Measurements from ENCODE around the gene ORM1.

Gene ORM1

DNA sequence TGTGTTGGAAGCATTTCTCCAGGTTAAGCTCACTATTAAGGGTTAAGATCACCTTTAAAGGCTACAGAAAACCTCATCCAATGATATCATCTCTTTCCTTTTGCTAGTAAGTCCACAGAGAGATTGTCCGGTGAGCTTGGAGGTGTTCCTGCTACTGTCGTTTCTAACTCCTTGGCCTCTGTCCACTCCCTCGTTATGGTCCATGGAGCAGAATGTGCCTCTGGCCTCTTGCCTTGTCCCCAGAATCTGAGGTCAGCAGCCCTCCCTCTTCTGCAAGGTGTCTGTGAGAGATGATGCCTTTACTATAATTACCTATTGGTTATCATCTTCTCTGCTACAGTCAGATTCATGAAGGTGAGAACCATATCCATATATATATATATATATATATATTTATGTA, 21.8 kb downstream of the ORM1 start:
- Mint-ChIP-seq H3K27me3 (no peaks in the 10 kb centered on the region), H3K36me3 (peaks cover 89% of the 10 kb centered on the region), H3K9me3 (no peaks in the 10 kb centered on the region), H3K27ac (peak overlapping the region; percentile 80), H3K4me1 (peaks cover 23% of the 10 kb centered on the region), H3K4me3 (no peak overlapping the region)
- no peak for DNase-seq
- CTCF ChIA-PET: no interaction called here

DNA sequence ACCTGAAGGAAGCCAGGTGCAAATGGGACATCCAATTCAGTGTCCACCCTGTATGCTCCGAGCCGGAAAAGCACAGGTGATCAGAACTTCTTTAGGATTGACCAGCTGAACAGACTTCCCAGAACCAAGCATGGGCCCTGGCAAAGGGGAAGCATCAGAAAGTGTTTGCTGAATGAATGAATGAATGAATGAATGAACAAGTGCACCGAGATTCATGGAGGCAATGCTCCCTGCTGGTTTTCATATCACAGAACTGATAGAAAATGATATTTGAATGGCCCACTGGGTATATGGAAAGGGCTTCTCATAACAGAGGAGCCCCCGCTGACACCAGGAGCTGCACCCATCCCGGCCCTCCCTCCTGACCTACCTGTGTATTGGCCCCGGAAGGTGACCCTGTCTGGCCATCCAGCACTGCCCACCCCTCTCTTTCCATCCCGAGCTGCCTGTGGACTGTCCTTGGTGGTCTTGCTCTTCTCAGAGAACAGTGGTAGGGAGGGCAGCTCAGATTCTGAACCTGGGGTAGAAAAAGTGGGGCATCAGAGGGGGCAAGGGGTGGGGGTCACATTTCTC, 22.7 kb downstream of the ORM1 start:
- peaks cover 91% of the 10 kb centered on the region for H3K36me3 Mint-ChIP-seq
- no peaks in the 10 kb centered on the region for H3K9me3 Mint-ChIP-seq
- peaks cover 32% of the 10 kb centered on the region for H3K4me1 Mint-ChIP-seq
- no peak overlapping the region for H3K27ac Mint-ChIP-seq
- no peak overlapping the region for H3K4me3 Mint-ChIP-seq
- H3K27me3 Mint-ChIP-seq: no peaks in the 10 kb centered on the region
- CTCF ChIA-PET: interaction anchor here (1.1 kb wide), 1 partner anchor 9 kb away, joined by 4 read pairs; no protein-coding TSS in a partner anchor
- no peak for DNase-seq

- no peaks in the 10 kb centered on the region for H3K9me3 Mint-ChIP-seq
- H3K27me3 Mint-ChIP-seq: no peaks in the 10 kb centered on the region
- no peak for DNase-seq
- no peak overlapping the region for H3K4me3 Mint-ChIP-seq
- H3K4me1 Mint-ChIP-seq: peaks cover 38% of the 10 kb centered on the region
- H3K36me3 Mint-ChIP-seq: peaks cover 91% of the 10 kb centered on the region
- H3K27ac Mint-ChIP-seq: peak overlapping the region; percentile 70
- CTCF ChIA-PET: interaction anchor here (1.1 kb wide), 1 partner anchor 10 kb away, joined by 4 read pairs; no protein-coding TSS in a partner anchor
Measured at GRCh38 chr9:114346146-114346545, 23.2 kb downstream of the ORM1 start.

DNA sequence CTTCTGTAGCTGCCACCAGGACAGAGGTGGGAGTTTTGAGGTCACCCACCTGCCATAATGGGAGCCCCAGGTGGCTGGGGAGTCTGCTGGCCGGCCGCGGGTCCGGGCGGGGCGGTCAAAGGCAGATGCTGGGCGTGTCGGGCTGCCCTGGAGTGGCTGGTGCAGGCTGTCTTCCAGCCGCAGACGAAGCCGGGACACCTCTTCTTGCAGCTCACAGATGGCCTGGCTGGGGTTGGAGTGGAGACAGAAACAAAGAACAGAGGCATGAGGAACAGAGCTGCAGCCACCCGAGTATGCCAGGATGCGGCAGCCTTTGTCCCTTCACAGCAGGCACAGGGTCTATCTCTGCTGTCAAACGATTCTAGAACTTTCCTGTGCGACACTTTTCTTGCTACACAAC, 24.8 kb downstream of the ORM1 start:
- H3K4me3 Mint-ChIP-seq: no peak overlapping the region
- peaks cover 43% of the 10 kb centered on the region for H3K4me1 Mint-ChIP-seq
- H3K9me3 Mint-ChIP-seq: no peaks in the 10 kb centered on the region
- peaks cover 88% of the 10 kb centered on the region for H3K36me3 Mint-ChIP-seq
- no peaks in the 10 kb centered on the region for H3K27me3 Mint-ChIP-seq
- no peak for DNase-seq
- CTCF ChIA-PET: interaction anchor here (0.8 to 1.3 kb wide), 2 partner anchors 43 to 1008 kb away, joined by 4 to 5 read pairs; no protein-coding TSS in a partner anchor
- H3K27ac Mint-ChIP-seq: peak overlapping the region; percentile 11

GRCh38 chr9:114348261-114348905, 25.5 kb downstream of the ORM1 start:
- Mint-ChIP-seq H3K36me3 (peaks cover 85% of the 10 kb centered on the region), H3K4me1 (peaks cover 46% of the 10 kb centered on the region), H3K27ac (peak overlapping the region; percentile 83), H3K4me3 (no peak overlapping the region), H3K9me3 (no peaks in the 10 kb centered on the region), H3K27me3 (no peaks in the 10 kb centered on the region)
- CTCF ChIA-PET: interaction anchor here (1.0 to 1.6 kb wide), 4 partner anchors 9 to 42 kb away, joined by 3 to 5 read pairs (median 4); no protein-coding TSS in a partner anchor
- no peak for DNase-seq

GRCh38 chr9:114348906-114349482, 26.1 kb downstream of the ORM1 start:
- no peak overlapping the region for H3K4me3 Mint-ChIP-seq
- peaks cover 44% of the 10 kb centered on the region for H3K4me1 Mint-ChIP-seq
- peak; percentile 69 for DNase-seq
- no peaks in the 10 kb centered on the region for H3K27me3 Mint-ChIP-seq
- no peaks in the 10 kb centered on the region for H3K9me3 Mint-ChIP-seq
- peak overlapping the region; percentile 83 for H3K27ac Mint-ChIP-seq
- peaks cover 83% of the 10 kb centered on the region for H3K36me3 Mint-ChIP-seq
- CTCF ChIA-PET: interaction anchor here (0.8 to 1.6 kb wide), 5 partner anchors 10 to 39 kb away, joined by 3 to 5 read pairs (median 3); partner anchors contain the start of gene AKNA

DNA sequence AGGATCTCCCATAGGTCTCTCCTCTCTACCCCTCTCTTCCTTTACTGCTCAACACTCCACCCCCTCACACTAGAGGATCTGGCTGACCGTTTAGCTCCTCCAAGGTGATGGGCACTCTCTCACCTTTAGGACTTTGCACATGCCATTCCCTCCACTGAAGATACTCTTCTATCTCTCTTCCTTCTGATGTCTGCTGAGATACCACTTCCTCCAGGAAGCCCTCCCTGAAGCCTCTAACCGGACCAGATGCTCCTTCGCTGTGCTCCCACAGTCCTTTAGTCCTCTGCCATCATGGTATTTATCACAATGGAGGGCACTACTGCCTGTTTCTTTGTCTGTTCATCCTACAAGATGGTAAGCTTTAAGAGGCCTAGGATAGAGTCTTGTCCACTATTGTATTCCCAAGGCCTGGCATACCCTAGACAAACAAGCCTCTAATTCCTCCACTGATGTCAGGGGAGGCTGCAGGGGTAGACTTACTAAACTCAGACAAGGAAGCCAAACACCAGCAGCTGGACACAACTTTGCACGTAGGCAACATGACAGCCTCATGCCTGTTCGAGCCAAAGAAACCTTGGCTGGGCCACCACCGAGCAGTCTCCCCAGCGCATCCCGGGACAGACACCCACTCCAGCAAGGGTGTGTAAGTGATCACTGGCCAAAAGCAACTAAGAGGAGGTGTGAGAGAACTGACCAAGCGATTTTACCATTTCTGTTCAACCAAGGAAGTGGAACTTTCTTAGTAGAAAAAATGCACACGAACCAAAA, 27.0 kb downstream of the ORM1 start:
- Mint-ChIP-seq H3K4me3 (no peak overlapping the region), H3K4me1 (peaks cover 44% of the 10 kb centered on the region), H3K27me3 (no peaks in the 10 kb centered on the region), H3K9me3 (no peaks in the 10 kb centered on the region), H3K27ac (peak overlapping the region; percentile 83), H3K36me3 (peaks cover 78% of the 10 kb centered on the region)
- DNase-seq: no peak
- CTCF ChIA-PET: interaction anchor here (0.8 to 1.6 kb wide), 4 partner anchors 15 to 38 kb away, joined by 3 read pairs; partner anchors contain the start of gene AKNA

- DNase-seq: no peak
- H3K9me3 Mint-ChIP-seq: no peaks in the 10 kb centered on the region
- H3K4me1 Mint-ChIP-seq: peaks cover 44% of the 10 kb centered on the region
- H3K27me3 Mint-ChIP-seq: no peaks in the 10 kb centered on the region
- CTCF ChIA-PET: interaction anchor here (1.2 to 1.4 kb wide), 3 partner anchors 18 to 36 kb away, joined by 3 to 4 read pairs (median 4); no protein-coding TSS in a partner anchor
- peak overlapping the region; percentile 83 for H3K27ac Mint-ChIP-seq
- H3K4me3 Mint-ChIP-seq: no peak overlapping the region
- H3K36me3 Mint-ChIP-seq: peaks cover 77% of the 10 kb centered on the region
Measured at GRCh38 chr9:114350636-114351401, 27.9 kb downstream of the ORM1 start.

DNA sequence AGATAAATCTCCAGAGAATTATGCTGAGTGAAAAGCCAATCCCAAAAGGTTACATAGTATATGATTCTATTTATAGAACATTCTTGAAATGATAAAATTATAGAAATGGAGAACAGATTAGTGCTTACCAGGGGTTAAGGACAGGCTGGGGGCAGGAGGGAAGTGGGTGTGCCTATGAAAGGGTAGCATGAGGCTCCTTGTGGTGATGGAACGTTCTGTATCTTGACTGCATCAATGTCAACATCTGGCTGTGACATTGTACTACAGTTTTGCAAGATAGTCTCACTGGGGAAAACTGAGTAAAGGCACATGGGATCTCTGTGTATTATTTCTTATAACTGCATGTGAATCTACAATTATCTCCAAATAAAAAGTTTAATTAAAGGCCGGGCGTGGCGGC, 29.0 kb downstream of the ORM1 start:
- peaks cover 72% of the 10 kb centered on the region for H3K36me3 Mint-ChIP-seq
- no peak for DNase-seq
- CTCF ChIA-PET: interaction anchor here (1.2 to 1.4 kb wide), 3 partner anchors 17 to 40 kb away, joined by 4 read pairs; no protein-coding TSS in a partner anchor
- H3K4me1 Mint-ChIP-seq: peaks cover 48% of the 10 kb centered on the region
- peak overlapping the region; percentile 65 for H3K27ac Mint-ChIP-seq
- no peaks in the 10 kb centered on the region for H3K27me3 Mint-ChIP-seq
- H3K9me3 Mint-ChIP-seq: no peaks in the 10 kb centered on the region
- H3K4me3 Mint-ChIP-seq: no peak overlapping the region

- Mint-ChIP-seq H3K36me3 (peaks cover 69% of the 10 kb centered on the region), H3K9me3 (no peaks in the 10 kb centered on the region), H3K27ac (no peak overlapping the region), H3K4me3 (no peak overlapping the region), H3K4me1 (peaks cover 41% of the 10 kb centered on the region), H3K27me3 (no peaks in the 10 kb centered on the region)
- CTCF ChIA-PET: no interaction called here
- no peak for DNase-seq
Measured at GRCh38 chr9:114355821-114356220, 32.9 kb downstream of the ORM1 start.

DNA sequence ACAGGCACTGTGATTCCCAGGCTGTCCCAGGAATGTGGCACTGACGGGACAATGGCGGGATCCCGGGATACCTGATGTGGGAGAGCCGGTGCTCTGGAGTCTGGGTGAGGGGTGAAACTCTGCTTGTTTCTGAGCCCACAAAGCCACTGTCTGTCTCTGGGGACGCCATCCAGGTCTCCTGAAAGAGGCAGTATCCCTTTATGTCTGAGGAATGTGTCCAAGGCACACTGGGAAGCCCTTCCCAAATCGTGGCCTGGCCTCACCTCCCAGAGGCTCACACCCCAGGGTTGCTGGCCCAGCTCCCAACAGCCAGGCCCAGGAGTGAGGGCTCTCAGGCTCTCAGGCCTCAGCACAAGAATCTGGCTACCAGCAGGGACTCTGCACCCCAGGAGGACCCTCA, 33.9 kb downstream of the ORM1 start:
- H3K4me1 Mint-ChIP-seq: peaks cover 44% of the 10 kb centered on the region

DNA sequence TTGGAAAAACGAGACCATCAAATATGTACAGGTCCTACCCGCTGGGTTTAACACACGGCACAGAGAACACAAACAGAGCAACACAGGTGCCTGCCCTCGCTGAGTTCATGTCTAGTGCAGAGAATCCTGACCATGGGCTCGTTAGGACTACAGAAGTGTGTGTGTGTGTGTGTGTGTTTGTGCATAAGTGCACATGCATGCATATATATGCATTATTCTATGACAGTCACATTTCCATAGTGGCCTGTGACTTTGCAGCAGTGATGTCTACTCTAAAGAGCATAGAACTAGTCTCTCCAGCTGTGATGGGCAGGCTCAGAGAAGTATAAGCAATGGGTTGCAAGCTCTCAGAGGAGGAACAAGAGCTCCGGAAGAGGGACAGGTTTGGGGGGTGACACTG, 34.5 kb downstream of the ORM1 start:
- H3K4me3 Mint-ChIP-seq: no peak overlapping the region
- CTCF ChIA-PET: no interaction called here
- DNase-seq: no peak
- H3K36me3 Mint-ChIP-seq: peaks cover 72% of the 10 kb centered on the region
- H3K9me3 Mint-ChIP-seq: no peaks in the 10 kb centered on the region
- peaks cover 40% of the 10 kb centered on the region for H3K4me1 Mint-ChIP-seq
- peak overlapping the region; percentile 38 for H3K27ac Mint-ChIP-seq
- no peaks in the 10 kb centered on the region for H3K27me3 Mint-ChIP-seq

More for the DNA sequence above, 33.9 kb downstream of the ORM1 start:
- Mint-ChIP-seq H3K27me3 (no peaks in the 10 kb centered on the region), H3K4me3 (no peak overlapping the region), H3K9me3 (no peaks in the 10 kb centered on the region), H3K36me3 (peaks cover 73% of the 10 kb centered on the region), H3K27ac (peak overlapping the region; percentile 76)
- no peak for DNase-seq
- CTCF ChIA-PET: no interaction called here

- Mint-ChIP-seq H3K4me1 (peaks cover 41% of the 10 kb centered on the region), H3K4me3 (no peak overlapping the region), H3K36me3 (peaks cover 71% of the 10 kb centered on the region), H3K27me3 (no peaks in the 10 kb centered on the region), H3K9me3 (no peaks in the 10 kb centered on the region), H3K27ac (peak overlapping the region; percentile 38)
- no peak for DNase-seq
- CTCF ChIA-PET: no interaction called here
Measured at GRCh38 chr9:114357911-114358328, 35.0 kb downstream of the ORM1 start.

All from activated naive CD4-positive, alpha-beta T cell treated with anti-CD3 and anti-CD28 coated beads, Interleukin-2, amount 10 ng/mL, durations not matched to agents 7 days and 5 days (primary cell).